ENCODE results near the gene CDK5RAP3.
"Not testable (repeated sequence)": the region's sequence is repeated elsewhere in the genome, so short reads cannot be mapped to it uniquely, and the experiment has no call there.

The CDK5RAP3 gene

GRCh38 chr17:47970725-47971499 lies at the start of gene CDK5RAP3:
Gene CDK5RAP3 (plus strand): TSS chr17:47971113. CDS start chr17:47971147, 34 bp downstream.
- Mint-ChIP-seq H3K27ac (peak within 1 kb of the TSS; percentile 80), H3K9me3 (no peaks in the 10 kb centered on the region), H3K27me3 (no peaks in the 10 kb centered on the region), H3K4me1 (peaks cover 24% of the 10 kb centered on the region), H3K36me3 (ENCODE audit: low read depth) (peaks cover 3% of the 10 kb centered on the region), H3K4me3 (peak within 1 kb of the TSS; percentile 90)
- peak; percentile 100 for DNase-seq
- ATAC-seq, result peak; percentile 95

GRCh38 chr17:47924785-47925677 lies 45.9 kb upstream of the CDK5RAP3 start:
- Mint-ChIP-seq H3K9me3 (no peaks in the 10 kb centered on the region), H3K27ac (no peak overlapping the region), H3K4me1 (no peaks in the 10 kb centered on the region), H3K27me3 (no peaks in the 10 kb centered on the region), H3K36me3 (ENCODE audit: low read depth) (peaks cover 21% of the 10 kb centered on the region), H3K4me3 (no peak overlapping the region)
- DNase-seq (no peak), ATAC-seq (no peak)

GRCh38 chr17:47925678-47925988 lies 45.3 kb upstream of the CDK5RAP3 start:
- Mint-ChIP-seq H3K36me3 (ENCODE audit: low read depth) (peaks cover 21% of the 10 kb centered on the region), H3K4me3 (no peak overlapping the region), H3K4me1 (no peaks in the 10 kb centered on the region), H3K27me3 (no peaks in the 10 kb centered on the region), H3K27ac (no peak overlapping the region), H3K9me3 (no peaks in the 10 kb centered on the region)
- DNase-seq (no peak), ATAC-seq (no peak)

GRCh38 chr17:47927821-47928400 lies 43.0 kb upstream of the CDK5RAP3 start:
- Mint-ChIP-seq H3K27me3 (no peaks in the 10 kb centered on the region), H3K27ac (no peak overlapping the region), H3K4me3 (no peak overlapping the region), H3K36me3 (ENCODE audit: low read depth) (peaks cover 17% of the 10 kb centered on the region), H3K9me3 (no peaks in the 10 kb centered on the region), H3K4me1 (no peaks in the 10 kb centered on the region)
- DNase-seq (no peak), ATAC-seq (no peak)

GRCh38 chr17:47928415-47928814 lies 42.5 kb upstream of the CDK5RAP3 start:
- no peak for ATAC-seq
- H3K27ac Mint-ChIP-seq, result no peak overlapping the region

GRCh38 chr17:47929218-47930000 lies 41.5 kb upstream of the CDK5RAP3 start:
- Mint-ChIP-seq H3K27ac (no peak overlapping the region), H3K9me3 (no peaks in the 10 kb centered on the region), H3K4me3 (no peak overlapping the region), H3K27me3 (no peaks in the 10 kb centered on the region), H3K4me1 (no peaks in the 10 kb centered on the region), H3K36me3 (ENCODE audit: low read depth) (peaks cover 19% of the 10 kb centered on the region)
- no peak for ATAC-seq
- no peak for DNase-seq

More at GRCh38 chr17:47928415-47928814, 42.5 kb upstream of the CDK5RAP3 start:
- Mint-ChIP-seq H3K4me3 (no peak overlapping the region), H3K27me3 (no peaks in the 10 kb centered on the region), H3K4me1 (no peaks in the 10 kb centered on the region), H3K9me3 (no peaks in the 10 kb centered on the region), H3K36me3 (ENCODE audit: low read depth) (peaks cover 19% of the 10 kb centered on the region)
- DNase-seq, result no peak

- Mint-ChIP-seq H3K4me3 (no peak overlapping the region), H3K4me1 (no peaks in the 10 kb centered on the region), H3K27ac (no peak overlapping the region), H3K9me3 (no peaks in the 10 kb centered on the region), H3K36me3 (ENCODE audit: low read depth) (peaks cover 9% of the 10 kb centered on the region), H3K27me3 (no peaks in the 10 kb centered on the region)
- DNase-seq, result no peak
- no peak for ATAC-seq
Measured at GRCh38 chr17:47931848-47932247, 39.1 kb upstream of the CDK5RAP3 start.

GRCh38 chr17:47934856-47935255 lies 36.1 kb upstream of the CDK5RAP3 start:
- Mint-ChIP-seq H3K36me3 (ENCODE audit: low read depth) (peaks cover 3% of the 10 kb centered on the region), H3K27ac (no peak overlapping the region)

GRCh38 chr17:47935468-47935867 lies 35.4 kb upstream of the CDK5RAP3 start:
- not testable (repeated sequence) for H3K4me1 Mint-ChIP-seq; ATAC-seq; DNase-seq; H3K4me3 Mint-ChIP-seq; H3K27me3 Mint-ChIP-seq; H3K36me3 Mint-ChIP-seq (ENCODE audit: low read depth); H3K27ac Mint-ChIP-seq; H3K9me3 Mint-ChIP-seq

More at GRCh38 chr17:47934856-47935255, 36.1 kb upstream of the CDK5RAP3 start:
- H3K9me3 Mint-ChIP-seq, result no peaks in the 10 kb centered on the region
- peaks cover 2% of the 10 kb centered on the region for H3K4me1 Mint-ChIP-seq
- H3K27me3 Mint-ChIP-seq, result no peaks in the 10 kb centered on the region
- DNase-seq (no peak), ATAC-seq (no peak)
- no peak overlapping the region for H3K4me3 Mint-ChIP-seq

- Mint-ChIP-seq H3K4me3 (no peak overlapping the region), H3K4me1 (peaks cover 9% of the 10 kb centered on the region), H3K9me3 (peaks cover 3% of the 10 kb centered on the region), H3K27me3 (no peaks in the 10 kb centered on the region), H3K27ac (no peak overlapping the region), H3K36me3 (ENCODE audit: low read depth) (peaks cover 3% of the 10 kb centered on the region)
- ATAC-seq (no peak), DNase-seq (no peak)
Measured at GRCh38 chr17:47935961-47936360, 35.0 kb upstream of the CDK5RAP3 start.

GRCh38 chr17:47937941-47938340 lies 33.0 kb upstream of the CDK5RAP3 start:
- Mint-ChIP-seq H3K27me3 (no peaks in the 10 kb centered on the region), H3K9me3 (peaks cover 6% of the 10 kb centered on the region), H3K4me1 (peaks cover 26% of the 10 kb centered on the region), H3K4me3 (no peak overlapping the region), H3K36me3 (ENCODE audit: low read depth) (peaks cover 7% of the 10 kb centered on the region), H3K27ac (no peak overlapping the region)
- DNase-seq, result no peak
- no peak for ATAC-seq

- H3K4me1 Mint-ChIP-seq, result peaks cover 56% of the 10 kb centered on the region
Measured at GRCh38 chr17:47941246-47942095, 29.4 kb upstream of the CDK5RAP3 start, which contains the start of gene PNPO. Gene PNPO (plus strand): TSS chr17:47941571. CDS start chr17:47941676, 105 bp downstream.

GRCh38 chr17:47942096-47942510 lies 28.8 kb upstream of the CDK5RAP3 start:
- H3K27ac Mint-ChIP-seq, result peak overlapping the region; percentile 89
- H3K4me1 Mint-ChIP-seq, result peaks cover 63% of the 10 kb centered on the region
- H3K9me3 Mint-ChIP-seq, result peaks cover 6% of the 10 kb centered on the region
- H3K4me3 Mint-ChIP-seq, result peak overlapping the region; percentile 92
- ATAC-seq (no peak), DNase-seq (no peak)
- no peaks in the 10 kb centered on the region for H3K27me3 Mint-ChIP-seq
- peaks cover 25% of the 10 kb centered on the region for H3K36me3 Mint-ChIP-seq (ENCODE audit: low read depth)

More at GRCh38 chr17:47941246-47942095, 29.4 kb upstream of the CDK5RAP3 start, which contains the start of gene PNPO:
- DNase-seq (peak; percentile 94), ATAC-seq (peak; percentile 98)
- Mint-ChIP-seq H3K36me3 (ENCODE audit: low read depth) (peaks cover 23% of the 10 kb centered on the region), H3K27me3 (no peaks in the 10 kb centered on the region), H3K4me3 (peak within 1 kb of the TSS; percentile 92), H3K9me3 (peaks cover 6% of the 10 kb centered on the region), H3K27ac (peak within 1 kb of the TSS; percentile 89)

Measured in activated naive CD8-positive, alpha-beta T cell treated with anti-CD3 and anti-CD28 coated beads, Interleukin-2, amount 50 U/mL, for 24 hours (primary cell).